Colonic mucosa (tissue), 4 donors: Measurements from ENCODE around the gene ODAD2. TPM values are rescaled to one million over a fixed set of nuclear protein-coding genes. Genes with fewer than 3 reads are reported as not detected.

ENCODE experiments used
- DNase-seq: peaks from one replicate; pipeline ENCODE4 v3.0.0-alpha.2; 2020
- H3K27ac ChIP-seq: fragments of 200-600 bp; one replicate; pipeline ENCODE4 v1.8.0; 2021
- H3K27me3 ChIP-seq: fragments of 200-600 bp; one replicate; pipeline ENCODE4 v1.8.0; 2021
- H3K36me3 ChIP-seq: fragments of 200-600 bp; one replicate; pipeline ENCODE4 v1.8.0; 2021
- H3K4me1 ChIP-seq: fragments of 200-600 bp; one replicate; pipeline ENCODE4 v1.8.0; 2021; ENCODE audit warnings: mild to moderate bottlenecking
- H3K4me3 ChIP-seq: fragments of 200-600 bp; one replicate; pipeline ENCODE4 v1.8.0; 2021
- H3K9ac ChIP-seq, 2 donors: one replicate each; pipeline ENCODE4 v1.7.0; 2013; ENCODE audit warnings: control low read depth in 2 of 2, low read depth in 2 of 2, low read length in 2 of 2
- H3K9me3 ChIP-seq: fragments of 200-600 bp; one replicate; pipeline ENCODE4 v1.8.0; 2021
- intact Hi-C: fragments of 100-400 bp; cut with DNase I; formaldehyde crosslinking; loops from one replicate; pipeline ENCODE4 v1.14.1; 2022
- total RNA-seq, 2 donors: library from RNA; stranded (reverse); fragmentation: NEBNext Ultra II Directional in 1 of 2; extraction: Animal tissue kit (Norgen Biotek cat#: 25700) in 1 of 2; gene quantifications; one replicate each; pipeline ENCODE4 v1.2.1, GENCODE V29; 2021
- TF ChIP-seq, protein P1 (sequence below): fragments of 200-600 bp; IDR thresholded peaks from one replicate; pipeline ENCODE4 v1.8.0; 2022; ENCODE audit warnings: antibody characterized with exemption, mild to moderate bottlenecking
- donor health status: healthy.
- donor health status: DM: no; HTN: no; CAD: no.
- donor health status: DM: no; HTN: no; CAD: no.

ODAD2 gene
- total RNA-seq, 2 donors from 2014 or later, result 0.61 TPM; not detected in 1

DNA sequence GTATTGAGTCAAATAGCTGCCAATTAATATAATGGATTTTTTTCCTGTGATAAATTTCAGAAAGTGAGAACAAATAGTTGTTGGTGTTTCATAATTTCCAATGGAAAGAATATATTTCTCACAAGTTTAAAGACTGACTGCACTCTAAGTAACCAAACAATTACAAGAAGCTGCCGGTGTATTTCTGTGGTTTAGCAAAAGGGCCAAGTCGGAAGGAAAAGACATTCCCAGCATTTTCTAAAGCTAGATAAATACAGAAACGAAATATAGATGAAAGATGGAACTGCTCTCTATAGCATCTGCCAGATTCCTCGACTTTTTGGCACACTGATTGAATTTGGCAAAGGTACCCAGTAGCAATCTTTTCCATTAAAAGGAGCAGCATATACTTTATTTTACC, 160.5 kb downstream of the ODAD2 start:
- TF ChIP-seq, protein P1, sequence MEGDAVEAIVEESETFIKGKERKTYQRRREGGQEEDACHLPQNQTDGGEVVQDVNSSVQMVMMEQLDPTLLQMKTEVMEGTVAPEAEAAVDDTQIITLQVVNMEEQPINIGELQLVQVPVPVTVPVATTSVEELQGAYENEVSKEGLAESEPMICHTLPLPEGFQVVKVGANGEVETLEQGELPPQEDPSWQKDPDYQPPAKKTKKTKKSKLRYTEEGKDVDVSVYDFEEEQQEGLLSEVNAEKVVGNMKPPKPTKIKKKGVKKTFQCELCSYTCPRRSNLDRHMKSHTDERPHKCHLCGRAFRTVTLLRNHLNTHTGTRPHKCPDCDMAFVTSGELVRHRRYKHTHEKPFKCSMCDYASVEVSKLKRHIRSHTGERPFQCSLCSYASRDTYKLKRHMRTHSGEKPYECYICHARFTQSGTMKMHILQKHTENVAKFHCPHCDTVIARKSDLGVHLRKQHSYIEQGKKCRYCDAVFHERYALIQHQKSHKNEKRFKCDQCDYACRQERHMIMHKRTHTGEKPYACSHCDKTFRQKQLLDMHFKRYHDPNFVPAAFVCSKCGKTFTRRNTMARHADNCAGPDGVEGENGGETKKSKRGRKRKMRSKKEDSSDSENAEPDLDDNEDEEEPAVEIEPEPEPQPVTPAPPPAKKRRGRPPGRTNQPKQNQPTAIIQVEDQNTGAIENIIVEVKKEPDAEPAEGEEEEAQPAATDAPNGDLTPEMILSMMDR, result no peak
- Histone ChIP-seq H3K9me3 (no peaks in the 10 kb centered on the region), H3K27me3 (no peaks in the 10 kb centered on the region), H3K4me1 (no peaks in the 10 kb centered on the region), H3K27ac (no peak overlapping the region), H3K36me3 (no peaks in the 10 kb centered on the region), H3K4me3 (no peak overlapping the region), H3K9ac (no peak overlapping the region)
- intact Hi-C loops, result no loop called here
- no peak for DNase-seq

DNA sequence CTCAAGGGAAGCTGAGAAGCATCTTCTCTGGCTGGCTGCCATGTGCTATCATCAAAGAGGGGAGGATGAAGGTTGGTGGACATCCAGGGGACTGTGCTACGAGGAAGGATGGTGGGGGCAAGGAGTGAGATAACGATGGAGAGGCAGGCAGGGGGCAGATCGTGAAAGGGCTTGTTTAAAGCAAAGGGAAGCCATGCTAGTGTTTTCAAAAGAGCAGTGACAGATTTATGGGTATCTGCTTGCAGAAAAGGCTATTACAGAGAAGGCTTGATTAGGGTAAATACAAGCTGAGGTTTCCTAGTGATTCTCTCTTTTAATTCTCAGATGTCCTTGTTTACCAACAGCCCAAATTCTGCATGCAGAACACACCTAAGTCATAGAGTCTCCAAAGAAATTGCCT, 164.4 kb downstream of the ODAD2 start:
- TF ChIP-seq, protein P1, result no peak
- no peak overlapping the region for H3K4me3 ChIP-seq
- no peak overlapping the region for H3K27ac ChIP-seq
- H3K9me3 ChIP-seq, result no peaks in the 10 kb centered on the region
- no peaks in the 10 kb centered on the region for H3K27me3 ChIP-seq
- H3K4me1 ChIP-seq, result no peaks in the 10 kb centered on the region
- no peak for DNase-seq
- intact Hi-C loops, result no loop called here
- no peak overlapping the region for H3K9ac ChIP-seq
- H3K36me3 ChIP-seq, result no peaks in the 10 kb centered on the region

DNA sequence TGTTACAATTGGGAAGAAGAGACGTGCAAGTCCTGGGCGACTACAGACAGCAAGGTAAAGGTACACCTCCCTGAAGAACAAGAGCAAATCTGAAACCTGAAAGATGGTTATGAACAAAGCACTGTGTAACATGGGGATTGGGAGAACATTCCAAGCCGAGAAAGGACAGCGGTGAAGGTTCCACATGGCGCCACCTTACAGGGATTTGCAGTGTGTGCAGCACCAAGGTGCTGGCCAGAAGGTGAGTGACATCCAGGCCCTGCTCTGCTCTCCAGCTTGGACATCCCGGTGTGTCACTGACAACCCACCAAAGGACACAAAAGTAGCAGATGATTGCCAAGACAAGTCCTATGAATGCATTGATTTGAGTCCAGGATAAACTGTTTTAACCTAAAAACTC, 165.1 kb downstream of the ODAD2 start:
- intact Hi-C loops, result no loop called here
- Histone ChIP-seq H3K36me3 (no peaks in the 10 kb centered on the region), H3K27ac (no peak overlapping the region), H3K4me1 (no peaks in the 10 kb centered on the region), H3K9ac (no peak overlapping the region), H3K4me3 (no peak overlapping the region), H3K27me3 (no peaks in the 10 kb centered on the region), H3K9me3 (no peaks in the 10 kb centered on the region)
- no peak for DNase-seq
- TF ChIP-seq, protein P1, result no peak

DNA sequence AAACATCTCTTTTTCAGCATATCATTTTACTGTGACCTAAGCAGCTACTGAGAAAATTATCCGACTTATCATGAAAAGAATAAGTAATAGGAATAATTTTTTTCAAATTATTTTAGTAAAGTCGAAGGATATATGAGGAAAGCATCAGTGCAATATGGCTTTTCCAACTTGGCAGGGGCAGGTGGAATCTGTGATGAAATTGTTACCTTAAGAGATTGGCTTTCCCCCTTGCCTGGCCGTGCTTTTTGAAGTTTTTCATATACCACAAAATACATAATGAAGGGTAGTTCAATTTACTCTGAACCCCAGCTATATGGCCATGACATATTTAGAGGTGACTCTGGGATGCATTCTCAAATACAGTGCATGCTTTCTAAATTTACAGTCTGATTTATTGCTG, 166.1 kb downstream of the ODAD2 start:
- no peaks in the 10 kb centered on the region for H3K4me1 ChIP-seq
- no peaks in the 10 kb centered on the region for H3K9me3 ChIP-seq
- H3K4me3 ChIP-seq, result no peak overlapping the region
- no peak overlapping the region for H3K27ac ChIP-seq
- H3K36me3 ChIP-seq, result no peaks in the 10 kb centered on the region
- TF ChIP-seq, protein P1, result no peak
- intact Hi-C loops, result no loop called here
- no peak for DNase-seq
- no peak overlapping the region for H3K9ac ChIP-seq
- H3K27me3 ChIP-seq, result no peaks in the 10 kb centered on the region

DNA sequence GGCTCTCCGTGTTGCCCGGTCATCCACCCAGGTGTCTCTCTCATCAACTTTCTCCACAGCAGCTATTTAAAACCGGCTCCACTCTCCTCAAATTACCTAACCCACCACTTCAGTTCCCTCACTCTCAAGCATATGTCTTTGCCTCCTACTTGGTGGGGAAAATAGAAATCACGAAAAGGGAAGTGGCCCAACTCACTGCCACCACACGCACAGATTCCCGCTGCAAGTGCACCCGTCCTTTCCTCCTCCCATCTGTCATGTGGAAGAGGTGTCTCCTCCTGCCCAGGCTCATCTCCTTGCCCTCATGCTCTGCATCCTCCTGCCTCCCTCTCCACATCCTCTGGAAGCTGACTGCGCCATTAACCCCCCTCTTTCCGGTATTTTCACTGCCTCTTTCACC, 172.5 kb downstream of the ODAD2 start:
- H3K4me3 ChIP-seq, result no peak overlapping the region
- no peaks in the 10 kb centered on the region for H3K4me1 ChIP-seq
- H3K27ac ChIP-seq, result no peak overlapping the region
- no peaks in the 10 kb centered on the region for H3K36me3 ChIP-seq
- intact Hi-C loops, result no loop called here
- no peak for DNase-seq
- H3K27me3 ChIP-seq, result no peaks in the 10 kb centered on the region
- TF ChIP-seq, protein P1, result no peak
- no peak overlapping the region for H3K9ac ChIP-seq
- H3K9me3 ChIP-seq, result no peaks in the 10 kb centered on the region

DNA sequence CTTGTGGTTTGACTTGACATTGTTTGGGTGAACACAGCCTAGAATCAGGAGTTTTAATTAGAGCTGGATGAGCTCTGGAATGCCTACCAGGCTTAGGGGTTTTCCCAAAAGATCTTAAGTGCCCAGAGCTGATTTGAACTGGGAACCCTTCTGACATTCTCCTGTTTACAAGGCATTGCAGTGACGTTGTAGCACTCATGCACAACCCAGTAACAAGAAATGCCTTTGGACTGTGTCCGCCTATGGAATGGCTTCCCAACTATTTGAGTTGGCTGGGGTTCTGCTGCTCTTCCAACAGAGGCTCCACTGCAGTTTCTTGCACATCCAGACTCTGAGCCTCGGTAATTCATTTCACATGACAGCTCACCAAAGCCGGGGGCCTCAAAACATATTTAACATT, 176.6 kb downstream of the ODAD2 start:
- Histone ChIP-seq H3K9me3 (no peaks in the 10 kb centered on the region), H3K9ac (no peak overlapping the region), H3K4me1 (no peaks in the 10 kb centered on the region), H3K36me3 (no peaks in the 10 kb centered on the region), H3K27ac (no peak overlapping the region), H3K27me3 (no peaks in the 10 kb centered on the region), H3K4me3 (no peak overlapping the region)
- TF ChIP-seq, protein P1, result no peak
- DNase-seq, result no peak
- intact Hi-C loops, result no loop called here
